K562 treated with DMSO at 1 percent for 48 hours (cell line): ENCODE data around the gene SPRY1. TPM values are rescaled to one million over a fixed set of nuclear protein-coding genes. Genes with fewer than 3 reads are reported as not detected.

Experiments
- total RNA-seq: library from RNA; unstranded; fragments of 300-600 nt; gene quantifications from 2 replicates; pipeline ENCODE4 v1.2.3, GENCODE V29; 2022; ENCODE audit warnings: low replicate concordance; ENCODE audit errors: extremely low read depth

The SPRY1 gene, protein sequence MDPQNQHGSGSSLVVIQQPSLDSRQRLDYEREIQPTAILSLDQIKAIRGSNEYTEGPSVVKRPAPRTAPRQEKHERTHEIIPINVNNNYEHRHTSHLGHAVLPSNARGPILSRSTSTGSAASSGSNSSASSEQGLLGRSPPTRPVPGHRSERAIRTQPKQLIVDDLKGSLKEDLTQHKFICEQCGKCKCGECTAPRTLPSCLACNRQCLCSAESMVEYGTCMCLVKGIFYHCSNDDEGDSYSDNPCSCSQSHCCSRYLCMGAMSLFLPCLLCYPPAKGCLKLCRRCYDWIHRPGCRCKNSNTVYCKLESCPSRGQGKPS
- total RNA-seq = not detected in 2 replicates

DNA sequence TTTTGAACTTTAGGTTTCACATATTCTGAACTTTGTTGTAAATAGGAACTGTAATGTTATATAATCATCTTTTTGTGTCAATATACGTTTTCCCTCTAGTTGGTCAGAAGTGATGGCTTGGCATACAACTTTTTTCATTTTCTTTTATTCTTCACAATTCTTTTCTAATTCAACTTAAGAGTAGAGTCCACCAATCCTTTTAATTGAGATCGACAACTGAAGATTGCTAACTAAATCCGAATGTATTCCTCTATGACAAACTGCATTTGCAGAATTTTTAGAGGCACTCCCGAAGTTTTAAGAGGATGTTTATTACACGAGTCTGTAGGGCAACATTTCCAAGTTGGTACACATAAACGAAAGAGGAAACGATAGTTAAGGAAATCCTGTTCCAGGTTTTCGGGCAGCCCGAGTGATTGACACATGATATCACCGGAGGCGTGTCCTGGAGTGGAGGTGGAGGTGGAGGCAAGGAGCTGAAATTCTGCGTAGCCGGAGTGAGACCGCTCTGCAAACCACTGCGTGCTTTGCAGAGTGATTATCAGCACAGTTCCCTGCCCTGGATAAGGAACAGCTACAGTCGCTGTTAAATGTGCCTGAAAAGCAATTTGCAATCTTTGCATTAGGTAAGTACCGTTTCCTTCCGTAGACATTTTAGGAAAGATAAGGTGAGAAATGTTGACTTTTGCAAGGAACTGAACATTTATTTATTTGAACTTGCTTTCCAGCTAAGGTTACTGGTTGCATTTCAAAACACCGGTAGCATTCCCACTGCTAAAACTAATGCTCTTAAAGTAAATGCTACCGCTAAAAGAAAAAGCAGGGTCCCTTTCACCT lies at the start of gene SPRY1:
Gene SPRY1, plus strand, starts transcription at position 489 of the 837 bp plus-strand sequence. CDS start 4,797 bp downstream, outside the sequence.

